Measurements from ENCODE around the gene PRF1.

PRF1 gene

GRCh38 chr10:70576803-70577517, 25.6 kb downstream of the PRF1 start:
- no peak for DNase-seq (ENCODE audit: low spot score)

- no peak for DNase-seq (ENCODE audit: low spot score)
Observed at GRCh38 chr10:70575874-70576802, 26.4 kb downstream of the PRF1 start.

- no peak for DNase-seq (ENCODE audit: low spot score)
Observed at GRCh38 chr10:70575486-70575873, 27.1 kb downstream of the PRF1 start.

GRCh38 chr10:70573599-70574506, 28.7 kb downstream of the PRF1 start:
- DNase-seq (ENCODE audit: low spot score), result no peak

- DNase-seq (ENCODE audit: low spot score), result no peak
Observed at GRCh38 chr10:70571636-70572439, 30.7 kb downstream of the PRF1 start.

GRCh38 chr10:70571236-70571635, 31.3 kb downstream of the PRF1 start:
- no peak for DNase-seq (ENCODE audit: low spot score)

- DNase-seq (ENCODE audit: low spot score), result no peak
Observed at GRCh38 chr10:70568781-70569495, 33.6 kb downstream of the PRF1 start.

GRCh38 chr10:70568113-70568512, 34.4 kb downstream of the PRF1 start:
- no peak for DNase-seq (ENCODE audit: low spot score)

- no peak for DNase-seq (ENCODE audit: low spot score)
Observed at GRCh38 chr10:70567603-70568002, 34.9 kb downstream of the PRF1 start.

- no peak for DNase-seq (ENCODE audit: low spot score)
Observed at GRCh38 chr10:70566515-70567290, 35.8 kb downstream of the PRF1 start.

GRCh38 chr10:70565556-70566514, 36.7 kb downstream of the PRF1 start:
- no peak for DNase-seq (ENCODE audit: low spot score)

- DNase-seq (ENCODE audit: low spot score), result no peak
Observed at GRCh38 chr10:70564901-70565351, 37.6 kb downstream of the PRF1 start.

GRCh38 chr10:70564113-70564725, 38.3 kb downstream of the PRF1 start:
- no peak for DNase-seq (ENCODE audit: low spot score)

GRCh38 chr10:70563230-70563629, 39.3 kb downstream of the PRF1 start:
- no peak for DNase-seq (ENCODE audit: low spot score)

GRCh38 chr10:70562036-70562755, 40.3 kb downstream of the PRF1 start:
- DNase-seq (ENCODE audit: low spot score), result no peak

- no peak for DNase-seq (ENCODE audit: low spot score)
Observed at GRCh38 chr10:70561558-70561957, 41.0 kb downstream of the PRF1 start.

GRCh38 chr10:70561070-70561469, 41.5 kb downstream of the PRF1 start:
- no peak for DNase-seq (ENCODE audit: low spot score)
